ENCODE results near the gene MORN4.

DNA sequence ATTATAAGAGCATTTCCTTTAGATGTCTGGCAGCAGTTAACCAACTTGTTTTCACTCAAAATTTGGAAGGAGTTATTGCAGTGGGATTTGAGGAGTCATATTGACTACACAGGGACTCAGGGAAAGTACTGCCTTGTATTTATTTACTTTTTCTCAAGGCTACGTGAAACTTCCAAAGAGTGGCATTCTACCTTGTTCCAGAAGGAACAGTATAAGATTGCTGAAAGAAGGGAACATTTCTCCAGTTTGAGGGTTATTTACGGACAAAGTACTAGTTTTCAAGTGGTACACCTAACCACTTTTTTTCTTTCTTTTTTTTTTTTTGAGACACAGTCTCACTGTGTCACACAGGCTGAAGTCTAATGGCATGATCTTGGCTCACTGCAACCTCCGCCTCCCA lies 5.1 kb downstream of the MORN4 start:
- TF ChIP-seq CTCF (tag by site-specific recombination; IDR thresholded peaks at IDR 0.05) (no peak), ZNF10 (tag by site-specific recombination; IDR thresholded peaks at IDR 0.05) (no peak), ZNF660 (tag by site-specific recombination; IDR thresholded peaks at IDR 0.05) (no peak), ZNF16 (tag by site-specific recombination; IDR thresholded peaks at IDR 0.05; ENCODE audit: low read depth) (no peak), ZNF274 (IDR thresholded peaks at IDR 0.05; ENCODE audit: low read length) (no peak), ZNF274 (tag by site-specific recombination; IDR thresholded peaks at IDR 0.05; ENCODE audit: borderline replicate concordance) (0 out of 2 replicates have a peak, but pooled peaks have one; percentile 36), ZNF169 (tag by site-specific recombination; IDR thresholded peaks at IDR 0.05) (no peak), PBX3 (CRISPR knock-in tag; IDR thresholded peaks at IDR 0.05) (no peak)
